HFFc6 (cell line): ENCODE results near the gene C16orf86. TPM values are rescaled to one million over a fixed set of nuclear protein-coding genes. Genes with fewer than 3 reads are reported as not detected.
A peak's percentile ranks its signal among the peaks of the same experiment; 100 is the strongest.

Experiments
- DNase-seq: peaks from one replicate; pipeline ENCODE4 v3.0.0-alpha.2; 2018
- H3K27ac Mint-ChIP-seq: 2 replicates; pipeline ENCODE4 v1.8.0; 2020; ENCODE audit warnings: mild to moderate bottlenecking, mixed read lengths
- H3K27me3 Mint-ChIP-seq: 2 replicates; pipeline ENCODE4 v1.8.0; 2021; ENCODE audit warnings: mild to moderate bottlenecking, moderate library complexity, mixed read lengths; ENCODE audit not compliant: insufficient read depth
- H3K36me3 Mint-ChIP-seq: 2 replicates; pipeline ENCODE4 v1.8.0; 2021; ENCODE audit warnings: low read depth, mixed read lengths
- H3K4me1 Mint-ChIP-seq: 2 replicates; pipeline ENCODE4 v1.8.0; 2020; ENCODE audit warnings: low read depth, mixed read lengths
- H3K4me3 Mint-ChIP-seq: 2 replicates; pipeline ENCODE4 v1.8.0; 2020; ENCODE audit warnings: mild to moderate bottlenecking, moderate library complexity, mixed read lengths
- H3K9me3 Mint-ChIP-seq: 2 replicates; pipeline ENCODE4 v1.8.0; 2020; ENCODE audit warnings: mild to moderate bottlenecking, mixed read lengths
- CTCF ChIP-seq: fragments of 200-600 bp; sonication (generic); IDR thresholded peaks from 2 replicates; pipeline ENCODE4 v1.5.0; 2021; ENCODE audit warnings: antibody characterized with exemption, mild to moderate bottlenecking
- long read RNA-seq: library from polyadenylated mRNA; unstranded; transcript quantifications from one replicate; pipeline ENCODE4 v2.0.0, GENCODE V29; 2019
- total RNA-seq, 6 experiments: library from RNA; stranded (reverse); fragmentation: NEBNext Ultra II Directional; extraction: Animal tissue kit (Norgen Biotek cat#: 25700); gene quantifications; 2 replicates in 1 of 6; 3 replicates in 5 of 6; pipeline ENCODE4 v1.2.3, GENCODE V29; 2021

Gene C16orf86
- total RNA-seq: 1 to 10 TPM; 1.0 to 1.9 (median 1.6) TPM
- long read RNA-seq, partial matches to known transcripts: 0 of 1 reads
- long read RNA-seq, other reads (novel, unspliced or antisense): 1 of 1 reads

GRCh38 chr16:67666559-67667452, at the start of gene C16orf86, which contains the start of gene ENKD1:
TSS of gene C16orf86 (plus strand) at chr16:67666814. CDS start at chr16:67666971, 157 bp downstream.
TSS of gene ENKD1 (minus strand) at chr16:67666750. CDS start at chr16:67666442, 308 bp downstream.
- Mint-ChIP-seq H3K4me3 (peak within 1 kb of the TSS; percentile 82), H3K9me3 (no peaks in the 10 kb centered on the region), H3K4me1 (peaks cover 13% of the 10 kb centered on the region; the same call in 1 of the 2 replicates), H3K27me3 (peaks cover 7% of the 10 kb centered on the region; the same call in 1 of the 2 replicates), H3K27ac (peak within 1 kb of the TSS; percentile 85), H3K36me3 (no peaks in the 10 kb centered on the region)
- DNase-seq: peak; percentile 36
- TF ChIP-seq CTCF: no peak

- Mint-ChIP-seq H3K36me3 (peaks cover 16% of the 10 kb centered on the region), H3K4me1 (no peaks in the 10 kb centered on the region), H3K4me3 (no peak overlapping the region), H3K27me3 (no peaks in the 10 kb centered on the region), H3K9me3 (no peaks in the 10 kb centered on the region), H3K27ac (no peak overlapping the region)
- TF ChIP-seq CTCF: no peak
- DNase-seq: no peak
Observed at GRCh38 chr16:67628216-67628615, 38.4 kb upstream of the C16orf86 start.

DNA sequence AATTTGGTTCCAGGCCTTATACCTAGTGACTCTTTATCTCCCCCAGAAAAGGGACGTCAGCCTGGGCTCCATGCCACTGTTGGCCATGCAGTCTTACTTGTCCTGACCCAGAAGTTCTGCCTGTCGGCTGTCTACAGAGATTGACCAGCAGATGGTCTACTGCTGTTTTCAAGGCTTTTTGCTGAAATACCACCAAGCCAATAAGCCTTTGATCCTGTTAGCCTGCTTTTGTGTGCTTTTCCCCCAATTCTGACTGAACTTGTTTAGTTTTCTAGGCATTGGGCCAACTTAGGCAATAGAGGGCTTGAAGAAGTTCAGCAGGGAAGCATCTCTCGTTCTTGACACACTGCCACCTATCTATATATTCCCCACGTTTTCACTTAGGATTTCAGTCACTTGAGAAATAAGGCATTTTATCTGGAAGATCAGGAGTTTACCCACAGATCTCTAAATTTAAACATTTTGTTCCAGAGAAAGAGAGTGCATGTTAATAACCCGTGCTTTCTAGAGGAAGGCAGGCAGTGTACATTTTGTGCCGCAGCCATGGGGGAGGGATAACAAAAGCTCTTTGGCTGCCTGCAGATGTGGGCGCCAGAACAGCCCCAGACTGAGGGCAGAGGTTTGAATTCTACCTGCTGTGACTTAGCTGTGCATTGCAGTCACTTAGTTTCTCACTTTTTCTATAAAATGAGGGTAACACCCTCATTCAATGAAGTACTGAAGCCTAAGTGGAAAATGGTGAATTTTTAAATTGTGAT, 34.0 kb upstream of the C16orf86 start:
- Mint-ChIP-seq H3K36me3 (peaks cover 13% of the 10 kb centered on the region), H3K4me3 (no peak overlapping the region)
- no peak for DNase-seq

GRCh38 chr16:67636713-67637112, 29.9 kb upstream of the C16orf86 start:
- Mint-ChIP-seq H3K36me3 (peaks cover 19% of the 10 kb centered on the region), H3K27me3 (no peaks in the 10 kb centered on the region; the same call in 1 of the 2 replicates), H3K4me1 (no peaks in the 10 kb centered on the region), H3K4me3 (no peak overlapping the region), H3K27ac (no peak overlapping the region), H3K9me3 (no peaks in the 10 kb centered on the region)
- no peak for DNase-seq
- TF ChIP-seq CTCF: no peak

More for the DNA sequence above, 34.0 kb upstream of the C16orf86 start:
- Mint-ChIP-seq H3K27me3 (no peaks in the 10 kb centered on the region; the same call in 1 of the 2 replicates), H3K9me3 (no peaks in the 10 kb centered on the region), H3K4me1 (no peaks in the 10 kb centered on the region), H3K27ac (no peak overlapping the region)
- TF ChIP-seq CTCF: no peak

DNA sequence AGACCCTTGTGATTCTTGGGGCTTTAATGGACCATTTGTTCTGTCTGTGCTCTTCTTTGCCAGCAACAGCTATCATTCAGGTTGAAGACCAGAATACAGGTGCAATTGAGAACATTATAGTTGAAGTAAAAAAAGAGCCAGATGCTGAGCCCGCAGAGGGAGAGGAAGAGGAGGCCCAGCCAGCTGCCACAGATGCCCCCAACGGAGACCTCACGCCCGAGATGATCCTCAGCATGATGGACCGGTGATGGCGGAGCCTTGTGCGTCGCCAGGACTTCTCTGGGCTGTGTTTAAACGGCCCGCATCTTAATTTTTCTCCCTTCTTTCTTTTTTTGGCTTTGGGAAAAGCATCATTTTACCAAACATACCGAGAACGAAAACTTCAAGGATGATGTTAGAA, 29.0 kb upstream of the C16orf86 start:
- Mint-ChIP-seq H3K4me1 (peaks cover 5% of the 10 kb centered on the region; the same call in 1 of the 2 replicates), H3K27me3 (no peaks in the 10 kb centered on the region; the same call in 1 of the 2 replicates), H3K9me3 (no peaks in the 10 kb centered on the region), H3K4me3 (no peak overlapping the region), H3K36me3 (peaks cover 19% of the 10 kb centered on the region), H3K27ac (no peak overlapping the region)
- no peak for TF ChIP-seq CTCF
- DNase-seq: no peak
